ENCODE data around the gene HIVEP3. TPM values are rescaled to one million over a fixed set of nuclear protein-coding genes. Genes with fewer than 3 reads are reported as not detected.

HIVEP3 gene
- total RNA-seq, 1 donor from 2014 or later = 2.9 TPM

GRCh38 chr1:41620365-41621169, 298.2 kb downstream of the HIVEP3 start:
- Histone ChIP-seq H3K27me3 (no peaks in the 10 kb centered on the region), H3K4me1 (peaks cover 52% of the 10 kb centered on the region), H3K4me3 (no peak overlapping the region), H3K9me3 (no peaks in the 10 kb centered on the region), H3K36me3 (no peaks in the 10 kb centered on the region), H3K27ac (no peak overlapping the region)
- TF ChIP-seq POLR2A (IDR thresholded peaks at IDR 0.05) = no peak
- no peak for TF ChIP-seq POLR2AphosphoS5 (IDR thresholded peaks at IDR 0.05; ENCODE audit: insufficient read depth in 1 of 2, low read depth in 1 of 2)
- no peak for TF ChIP-seq CTCF (IDR thresholded peaks at IDR 0.05)
- intact Hi-C loops (cut with DNase I) = no loop called here
- peak; percentile 76 to 77 for DNase-seq (ENCODE audit: extremely low spot score in 2 of 2)

GRCh38 chr1:41619511-41620364, 299.0 kb downstream of the HIVEP3 start:
- Histone ChIP-seq H3K27me3 (no peaks in the 10 kb centered on the region), H3K4me1 (peaks cover 52% of the 10 kb centered on the region), H3K4me3 (no peak overlapping the region), H3K36me3 (no peaks in the 10 kb centered on the region), H3K27ac (no peak overlapping the region), H3K9me3 (no peaks in the 10 kb centered on the region)
- peak; percentile 67 to 94 for DNase-seq (ENCODE audit: extremely low spot score in 2 of 2)
- no peak for TF ChIP-seq POLR2AphosphoS5 (IDR thresholded peaks at IDR 0.05; ENCODE audit: insufficient read depth in 1 of 2, low read depth in 1 of 2)
- intact Hi-C loops (cut with DNase I) = no loop called here

GRCh38 chr1:41618871-41619270, 299.9 kb downstream of the HIVEP3 start:
- Histone ChIP-seq H3K9me3 (no peaks in the 10 kb centered on the region), H3K27ac (peak overlapping the region; percentile 24), H3K4me3 (no peak overlapping the region), H3K36me3 (no peaks in the 10 kb centered on the region), H3K4me1 (peaks cover 56% of the 10 kb centered on the region), H3K27me3 (no peaks in the 10 kb centered on the region)
- TF ChIP-seq POLR2A (IDR thresholded peaks at IDR 0.05) = no peak
- TF ChIP-seq POLR2AphosphoS5 (IDR thresholded peaks at IDR 0.05; ENCODE audit: insufficient read depth in 1 of 2, low read depth in 1 of 2) = no peak
- no peak for TF ChIP-seq CTCF (IDR thresholded peaks at IDR 0.05)
- intact Hi-C loops (cut with DNase I) = no loop called here
- peak; percentile 47 to 81 for DNase-seq (ENCODE audit: extremely low spot score in 2 of 2)

GRCh38 chr1:41618066-41618825, 300.5 kb downstream of the HIVEP3 start:
- Histone ChIP-seq H3K4me1 (peaks cover 57% of the 10 kb centered on the region), H3K27me3 (no peaks in the 10 kb centered on the region), H3K9me3 (no peaks in the 10 kb centered on the region), H3K4me3 (no peak overlapping the region), H3K27ac (peak overlapping the region; percentile 24), H3K36me3 (no peaks in the 10 kb centered on the region)
- intact Hi-C loops (cut with DNase I) = no loop called here
- DNase-seq (ENCODE audit: extremely low spot score in 2 of 2) = peak; percentile 81 to 87
- TF ChIP-seq CTCF (IDR thresholded peaks at IDR 0.05) (no peak), POLR2AphosphoS5 (IDR thresholded peaks at IDR 0.05; ENCODE audit: insufficient read depth in 1 of 2, low read depth in 1 of 2) (peak; percentile 49 to 54), POLR2A (IDR thresholded peaks at IDR 0.05) (no peak)

GRCh38 chr1:41617336-41617735, 301.4 kb downstream of the HIVEP3 start:
- peaks cover 56% of the 10 kb centered on the region for H3K4me1 ChIP-seq
- intact Hi-C loops (cut with DNase I) = no loop called here

More at GRCh38 chr1:41617336-41617735, 301.4 kb downstream of the HIVEP3 start:
- Histone ChIP-seq H3K9me3 (no peaks in the 10 kb centered on the region), H3K36me3 (no peaks in the 10 kb centered on the region), H3K27me3 (no peaks in the 10 kb centered on the region), H3K4me3 (no peak overlapping the region), H3K27ac (no peak overlapping the region)
- DNase-seq (ENCODE audit: extremely low spot score in 2 of 2) = peak; percentile 40 to 60
- TF ChIP-seq POLR2AphosphoS5 (IDR thresholded peaks at IDR 0.05; ENCODE audit: insufficient read depth in 1 of 2, low read depth in 1 of 2) = no peak
- no peak for TF ChIP-seq CTCF (IDR thresholded peaks at IDR 0.05)
- no peak for TF ChIP-seq POLR2A (IDR thresholded peaks at IDR 0.05)
